ENCODE results near the gene IGFBPL1.

Gene IGFBPL1

DNA sequence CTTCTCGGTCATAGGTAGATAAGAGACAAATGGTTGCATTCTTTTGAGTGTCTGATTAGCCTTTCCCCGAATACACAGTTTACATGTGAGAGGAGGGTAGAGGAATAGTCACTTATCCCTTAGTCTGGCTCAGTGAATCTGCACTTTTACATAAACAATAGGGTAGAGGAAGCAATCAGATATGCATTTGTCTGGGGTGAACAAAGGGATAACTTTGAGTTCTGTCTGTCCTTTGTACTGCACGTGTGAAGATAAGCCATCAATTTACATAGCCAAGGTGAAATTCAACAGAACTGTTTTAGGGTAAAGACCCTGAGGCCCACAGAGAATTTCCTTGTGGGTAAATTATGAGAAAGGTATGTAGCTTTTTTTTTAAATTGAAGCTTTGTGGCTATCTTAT, 10.1 kb upstream of the IGFBPL1 start:
- TF ChIP-seq, protein P1, sequence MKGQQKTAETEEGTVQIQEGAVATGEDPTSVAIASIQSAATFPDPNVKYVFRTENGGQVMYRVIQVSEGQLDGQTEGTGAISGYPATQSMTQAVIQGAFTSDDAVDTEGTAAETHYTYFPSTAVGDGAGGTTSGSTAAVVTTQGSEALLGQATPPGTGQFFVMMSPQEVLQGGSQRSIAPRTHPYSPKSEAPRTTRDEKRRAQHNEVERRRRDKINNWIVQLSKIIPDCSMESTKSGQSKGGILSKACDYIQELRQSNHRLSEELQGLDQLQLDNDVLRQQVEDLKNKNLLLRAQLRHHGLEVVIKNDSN (IDR thresholded peaks at IDR 0.05), result no peak
- TF ChIP-seq YY1 (IDR thresholded peaks at IDR 0.05; ENCODE audit: low read depth), result no peak
- no peak for TF ChIP-seq ZBTB7A (IDR thresholded peaks at IDR 0.05; ENCODE audit: low read depth)
- no peak for TF ChIP-seq FOXM1 (IDR thresholded peaks at IDR 0.05; ENCODE audit: borderline replicate concordance, low read depth)
- TF ChIP-seq REST (IDR thresholded peaks at IDR 0.05; ENCODE audit: low read depth), result no peak
- no peak for TF ChIP-seq EGR1 (IDR thresholded peaks at IDR 0.05)
- no peak for TF ChIP-seq RAD21 (IDR thresholded peaks at IDR 0.05; ENCODE audit: low read depth)
- no peak for TF ChIP-seq EP300 (IDR thresholded peaks at IDR 0.05; ENCODE audit: borderline replicate concordance)
- no peak for TF ChIP-seq NFIC (IDR thresholded peaks at IDR 0.05)
- no peak for TF ChIP-seq TCF12 (IDR thresholded peaks at IDR 0.05; ENCODE audit: low read depth)
- no peak for TF ChIP-seq TEAD4 (IDR thresholded peaks at IDR 0.05)
- TF ChIP-seq, protein P2, sequence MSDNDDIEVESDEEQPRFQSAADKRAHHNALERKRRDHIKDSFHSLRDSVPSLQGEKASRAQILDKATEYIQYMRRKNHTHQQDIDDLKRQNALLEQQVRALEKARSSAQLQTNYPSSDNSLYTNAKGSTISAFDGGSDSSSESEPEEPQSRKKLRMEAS (IDR thresholded peaks at IDR 0.05), result no peak
- no peak for TF ChIP-seq TAF1 (IDR thresholded peaks at IDR 0.05; ENCODE audit: low read depth)
- no peak for TF ChIP-seq CEBPB (IDR thresholded peaks at IDR 0.05)
- no peak for TF ChIP-seq CREB1 (IDR thresholded peaks at IDR 0.05; ENCODE audit: low read depth)

DNA sequence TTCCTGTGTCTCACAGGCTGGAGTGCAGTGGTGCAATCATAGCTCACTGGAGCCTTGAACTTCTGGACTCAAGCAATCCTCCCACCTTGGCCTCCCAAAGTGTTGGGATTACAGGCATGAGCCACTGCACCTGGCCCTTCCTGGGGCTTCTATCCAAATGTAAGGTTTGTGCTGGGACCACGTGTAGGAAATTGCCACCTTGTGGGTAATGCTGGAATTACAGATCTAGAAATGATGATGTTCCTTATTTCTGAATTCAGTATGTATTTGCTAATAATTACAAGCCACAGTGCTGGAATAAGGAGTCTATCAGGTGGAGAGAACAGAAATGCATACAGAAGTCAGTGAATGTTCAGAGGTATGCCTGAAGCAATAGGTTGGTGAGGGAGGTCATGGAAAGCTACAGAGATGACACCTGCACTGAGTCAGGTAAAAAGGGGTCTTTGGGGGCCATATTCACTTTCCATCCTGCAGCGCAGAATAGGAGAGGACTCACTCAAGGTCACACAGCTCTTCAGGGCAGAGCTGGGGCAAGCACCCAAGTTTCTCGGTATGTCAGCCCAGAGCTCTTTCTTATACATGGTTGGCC, 8.8 kb upstream of the IGFBPL1 start:
- TF ChIP-seq FOXM1 (IDR thresholded peaks at IDR 0.05; ENCODE audit: borderline replicate concordance, low read depth), result no peak
- no peak for TF ChIP-seq CEBPB (IDR thresholded peaks at IDR 0.05)
- no peak for TF ChIP-seq TAF1 (IDR thresholded peaks at IDR 0.05; ENCODE audit: low read depth)
- no peak for TF ChIP-seq NFIC (IDR thresholded peaks at IDR 0.05)
- no peak for TF ChIP-seq REST (IDR thresholded peaks at IDR 0.05; ENCODE audit: low read depth)
- no peak for TF ChIP-seq EGR1 (IDR thresholded peaks at IDR 0.05)
- TF ChIP-seq ZBTB7A (IDR thresholded peaks at IDR 0.05; ENCODE audit: low read depth), result no peak
- no peak for TF ChIP-seq YY1 (IDR thresholded peaks at IDR 0.05; ENCODE audit: low read depth)
- TF ChIP-seq EP300 (IDR thresholded peaks at IDR 0.05; ENCODE audit: borderline replicate concordance), result no peak
- TF ChIP-seq, protein P1 (IDR thresholded peaks at IDR 0.05), result peak; percentile 62
- no peak for TF ChIP-seq TCF12 (IDR thresholded peaks at IDR 0.05; ENCODE audit: low read depth)
- TF ChIP-seq TEAD4 (IDR thresholded peaks at IDR 0.05), result no peak
- TF ChIP-seq CREB1 (IDR thresholded peaks at IDR 0.05; ENCODE audit: low read depth), result no peak
- TF ChIP-seq, protein P2 (IDR thresholded peaks at IDR 0.05), result peak; percentile 72
- TF ChIP-seq RAD21 (IDR thresholded peaks at IDR 0.05; ENCODE audit: low read depth), result peak; percentile 63

GRCh38 chr9:38431116-38431515, 6.9 kb upstream of the IGFBPL1 start:
- TF ChIP-seq TEAD4 (IDR thresholded peaks at IDR 0.05) (no peak), TAF1 (IDR thresholded peaks at IDR 0.05; ENCODE audit: low read depth) (no peak), ZBTB7A (IDR thresholded peaks at IDR 0.05; ENCODE audit: low read depth) (no peak), REST (IDR thresholded peaks at IDR 0.05; ENCODE audit: low read depth) (no peak), RAD21 (IDR thresholded peaks at IDR 0.05; ENCODE audit: low read depth) (no peak), FOXM1 (IDR thresholded peaks at IDR 0.05; ENCODE audit: borderline replicate concordance, low read depth) (no peak), CREB1 (IDR thresholded peaks at IDR 0.05; ENCODE audit: low read depth) (no peak), TCF12 (IDR thresholded peaks at IDR 0.05; ENCODE audit: low read depth) (no peak)
- TF ChIP-seq, protein P2 (IDR thresholded peaks at IDR 0.05), result no peak

- TF ChIP-seq CREB1 (IDR thresholded peaks at IDR 0.05; ENCODE audit: low read depth), result no peak
- TF ChIP-seq REST (IDR thresholded peaks at IDR 0.05; ENCODE audit: low read depth), result no peak
Observed at GRCh38 chr9:38428062-38428461, 3.8 kb upstream of the IGFBPL1 start.
